AG20443 (cell line): ENCODE data around the gene DNAH8.
"Not testable (repeated sequence)": the region's sequence is repeated elsewhere in the genome, so short reads cannot be mapped to it uniquely, and the experiment has no call there.

Experiments
- DNase-seq: peaks from one replicate; pipeline ENCODE4 v3.0.0; 2012; ENCODE audit warnings: low spot score, mixed read lengths

Gene DNAH8

GRCh38 chr6:38909015-38909730, 194.1 kb downstream of the DNAH8 start:
- DNase-seq, result no peak

- DNase-seq, result no peak
Measured at GRCh38 chr6:38910207-38910606, 195.1 kb downstream of the DNAH8 start.

GRCh38 chr6:38912378-38912777, 197.3 kb downstream of the DNAH8 start:
- no peak for DNase-seq

- DNase-seq, result no peak
Measured at GRCh38 chr6:38915205-38915925, 200.3 kb downstream of the DNAH8 start.

- not testable (repeated sequence) for DNase-seq
Measured at GRCh38 chr6:38921540-38921939, 206.4 kb downstream of the DNAH8 start.

DNA sequence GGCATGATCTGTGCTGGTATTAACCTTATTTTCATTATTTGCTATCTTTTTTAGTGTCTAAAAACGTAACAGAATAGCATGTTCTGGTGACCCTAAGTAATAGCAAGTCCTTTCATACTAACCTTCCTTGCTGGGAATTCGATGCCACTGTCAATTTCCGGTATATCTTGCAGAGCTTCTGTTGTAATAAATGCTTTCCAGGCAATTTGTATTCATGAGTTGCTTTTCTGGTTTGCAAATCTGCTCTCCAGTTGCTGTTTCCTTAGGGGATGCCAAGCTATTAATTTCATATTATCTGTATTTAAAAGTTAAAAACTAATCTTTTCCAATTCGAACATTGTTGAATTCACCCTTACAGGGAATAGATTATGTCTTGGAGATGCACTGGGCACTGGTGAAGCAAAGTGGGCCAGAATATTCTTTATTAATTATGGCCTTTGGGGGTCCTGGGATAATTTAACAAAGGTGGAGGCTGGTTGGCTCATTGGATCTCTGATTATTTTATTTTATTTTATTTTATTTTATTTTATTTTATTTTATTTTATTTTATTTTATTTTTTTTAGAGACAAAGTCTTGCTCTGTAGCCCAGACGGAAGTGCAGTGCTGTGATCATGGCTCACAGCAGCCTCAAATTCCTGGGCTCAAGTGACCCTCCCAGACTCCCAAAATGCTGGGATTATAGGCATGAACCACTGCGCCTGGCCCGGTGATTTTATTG, 209.8 kb downstream of the DNAH8 start:
- DNase-seq, result no peak

DNA sequence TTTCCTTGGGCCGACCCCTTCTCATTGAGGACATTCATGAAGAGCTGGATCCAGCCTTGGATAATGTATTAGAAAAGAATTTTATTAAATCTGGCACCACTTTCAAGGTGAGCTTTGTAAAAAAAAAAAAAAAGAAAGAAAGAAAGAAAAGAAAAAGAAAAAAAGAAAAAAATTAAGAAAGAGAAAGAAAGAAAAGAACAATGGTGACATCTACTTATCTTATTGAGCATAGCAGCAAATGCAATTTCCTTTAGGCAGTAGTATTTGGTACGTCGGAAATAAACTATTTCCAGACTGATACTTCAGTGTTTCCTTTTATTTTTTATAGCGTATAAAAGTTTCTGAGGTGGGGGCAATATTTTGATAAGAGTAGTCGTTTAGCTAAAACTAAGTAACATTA, 214.4 kb downstream of the DNAH8 start:
- no peak for DNase-seq

- peak; percentile 15 for DNase-seq
Measured at GRCh38 chr6:38933426-38933825, 218.3 kb downstream of the DNAH8 start.

DNA sequence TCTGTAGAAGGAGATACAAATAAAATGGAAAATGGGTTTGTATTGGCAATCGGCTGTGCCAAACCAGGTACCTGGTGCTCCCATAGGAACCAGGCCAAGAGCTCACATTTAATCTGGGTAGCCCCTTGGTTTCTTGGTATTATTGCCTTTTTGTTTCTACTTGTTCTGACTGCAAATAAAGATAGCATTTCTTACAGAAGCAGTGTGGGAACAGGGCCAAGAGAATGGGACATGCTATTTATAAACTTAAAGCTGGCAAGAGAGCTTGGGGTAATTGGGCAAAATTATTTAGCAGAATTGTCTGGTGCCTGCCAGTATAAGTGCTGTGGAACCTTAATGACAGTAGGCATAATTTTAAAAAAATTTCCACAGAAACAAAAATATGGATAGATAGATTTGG, 219.9 kb downstream of the DNAH8 start:
- DNase-seq, result no peak

- no peak for DNase-seq
Measured at GRCh38 chr6:38937839-38938613, 222.9 kb downstream of the DNAH8 start.

GRCh38 chr6:38938741-38939140, 223.6 kb downstream of the DNAH8 start:
- DNase-seq, result no peak

DNA sequence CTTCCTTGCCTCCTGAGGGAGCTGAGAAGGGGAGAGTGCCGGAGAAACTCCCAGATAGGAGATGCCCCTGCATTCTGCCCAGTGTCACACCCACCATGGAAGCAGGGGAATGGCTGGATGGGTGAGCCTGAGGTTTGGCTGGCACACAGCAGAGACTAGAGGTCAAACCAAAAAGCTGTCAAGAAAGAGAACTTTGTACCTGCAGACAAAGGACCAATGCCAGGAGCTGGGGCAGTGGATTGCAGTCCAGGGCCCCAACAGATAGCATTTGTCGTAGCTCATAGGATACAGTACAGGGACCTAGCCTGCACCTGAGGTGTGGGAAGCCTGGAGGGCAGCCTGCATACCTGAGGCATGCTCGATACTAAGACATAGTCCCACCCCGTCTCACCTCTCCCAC, 227.3 kb downstream of the DNAH8 start:
- DNase-seq, result no peak

GRCh38 chr6:38942965-38943364, 227.9 kb downstream of the DNAH8 start:
- no peak for DNase-seq

- DNase-seq, result no peak
Measured at GRCh38 chr6:38943964-38944363, 228.9 kb downstream of the DNAH8 start.

GRCh38 chr6:38944655-38945279, 229.7 kb downstream of the DNAH8 start:
- DNase-seq, result no peak

GRCh38 chr6:38955861-38956260, 240.8 kb downstream of the DNAH8 start:
- no peak for DNase-seq

GRCh38 chr6:38957426-38957825, 242.3 kb downstream of the DNAH8 start:
- DNase-seq, result no peak

DNA sequence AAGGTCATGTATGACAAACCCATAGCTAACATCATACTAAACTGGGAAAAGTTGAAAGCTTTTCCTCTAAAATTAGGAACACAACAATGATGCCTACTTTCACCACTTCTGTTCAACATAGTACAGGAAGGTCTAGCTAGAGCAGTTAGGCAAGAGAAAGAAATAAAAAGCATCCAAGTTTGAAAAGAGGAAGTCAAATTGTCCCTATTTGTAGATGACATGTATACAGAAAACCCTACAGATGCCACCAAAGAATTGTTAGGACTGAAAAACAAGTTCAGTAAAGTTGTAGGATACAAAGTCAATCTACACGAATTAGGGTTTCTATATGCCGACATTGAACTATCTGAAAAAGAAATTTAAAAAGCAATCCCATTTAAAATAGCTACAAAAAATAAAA, 244.0 kb downstream of the DNAH8 start:
- no peak for DNase-seq

GRCh38 chr6:38968702-38969149, 253.6 kb downstream of the DNAH8 start:
- no peak for DNase-seq

DNA sequence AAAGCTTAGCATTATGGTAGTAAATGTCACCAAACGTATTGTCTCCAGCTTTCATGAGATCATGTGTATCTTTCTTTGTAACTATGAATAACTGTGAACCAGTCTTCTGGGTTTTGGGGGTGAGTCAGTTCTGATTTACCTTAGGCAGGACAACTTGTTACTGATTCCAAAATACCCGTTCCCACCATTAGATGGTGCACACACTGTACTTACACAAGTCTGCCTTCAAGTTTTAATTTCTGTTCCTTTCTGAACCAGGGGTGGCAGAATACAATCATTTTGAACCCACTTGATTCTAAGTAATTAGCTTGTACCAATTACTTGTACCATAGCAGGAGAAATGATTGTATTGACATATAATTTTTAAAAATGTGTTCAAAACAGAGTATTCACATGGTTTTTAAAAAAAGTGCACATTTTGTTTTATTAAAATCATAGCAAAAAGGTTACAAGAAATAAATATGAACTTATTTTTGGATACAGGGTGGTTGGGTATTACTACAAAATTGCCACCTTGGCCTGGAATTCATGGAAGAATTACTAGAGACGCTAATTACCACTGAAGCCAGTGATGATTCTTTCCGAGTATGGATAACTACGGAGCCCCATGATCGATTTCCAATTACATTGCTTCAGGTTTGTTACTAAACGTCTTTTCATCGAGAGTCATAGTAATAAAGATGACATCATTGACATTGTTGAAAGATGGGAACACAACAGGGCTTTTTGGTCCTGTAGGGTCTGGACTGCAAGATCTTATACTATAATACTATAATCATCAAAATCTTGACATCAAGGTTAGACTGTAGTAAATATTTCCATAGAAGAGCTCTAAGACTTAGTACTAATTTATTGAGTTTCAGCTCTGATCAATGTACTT, 258.3 kb downstream of the DNAH8 start:
- peak; percentile 61 for DNase-seq
